RPMI8226 (cell line): ENCODE results near the gene ITPKB.

Experiments used
- DNase-seq: peaks from one replicate; pipeline ENCODE4 v3.0.0-alpha.2; 2015

The ITPKB gene

DNA sequence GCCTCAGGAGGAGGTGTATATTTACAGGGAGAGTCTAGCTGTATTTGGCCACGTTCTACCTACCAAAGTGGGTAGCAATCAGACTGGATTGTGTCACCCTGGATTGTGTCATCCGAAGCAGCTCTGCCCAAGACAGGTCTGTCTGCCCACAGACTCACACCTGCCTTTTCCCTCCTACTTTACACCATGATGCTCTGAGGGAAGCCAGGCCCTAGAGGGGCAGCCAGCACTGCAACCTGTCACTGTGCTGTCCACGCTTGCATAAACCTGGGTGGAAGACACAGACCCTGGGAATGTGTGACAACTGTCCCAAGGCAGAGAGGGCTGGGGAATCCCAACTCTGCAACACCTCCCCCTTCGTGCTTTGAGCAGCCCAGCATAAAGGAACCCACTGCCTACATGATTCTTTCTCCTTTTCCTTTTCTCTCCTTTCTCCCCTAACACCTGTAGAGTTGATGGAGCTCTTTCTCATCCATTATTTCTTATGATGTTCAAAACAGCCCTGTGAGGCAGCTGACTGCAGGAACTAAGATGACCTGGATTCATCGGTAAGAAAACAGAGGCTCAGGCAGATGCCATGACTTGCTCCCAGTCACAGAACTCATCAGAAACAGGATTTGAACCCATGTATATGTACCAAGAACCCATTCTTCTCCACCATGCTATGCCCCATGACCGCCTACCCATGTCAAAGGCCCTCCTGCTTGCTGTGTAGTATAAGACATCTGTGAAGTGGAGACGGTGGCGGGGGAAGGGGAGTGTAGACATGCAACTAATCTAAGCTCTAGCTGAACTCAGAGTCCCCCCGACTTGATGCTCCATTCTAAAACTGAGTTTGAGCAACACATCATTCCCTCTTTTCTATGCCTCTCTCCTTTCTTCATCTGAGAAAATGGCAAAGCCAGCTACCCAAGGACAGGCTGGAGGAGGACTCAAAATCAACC lies 55.9 kb downstream of the ITPKB start:
- DNase-seq, result no peak

DNA sequence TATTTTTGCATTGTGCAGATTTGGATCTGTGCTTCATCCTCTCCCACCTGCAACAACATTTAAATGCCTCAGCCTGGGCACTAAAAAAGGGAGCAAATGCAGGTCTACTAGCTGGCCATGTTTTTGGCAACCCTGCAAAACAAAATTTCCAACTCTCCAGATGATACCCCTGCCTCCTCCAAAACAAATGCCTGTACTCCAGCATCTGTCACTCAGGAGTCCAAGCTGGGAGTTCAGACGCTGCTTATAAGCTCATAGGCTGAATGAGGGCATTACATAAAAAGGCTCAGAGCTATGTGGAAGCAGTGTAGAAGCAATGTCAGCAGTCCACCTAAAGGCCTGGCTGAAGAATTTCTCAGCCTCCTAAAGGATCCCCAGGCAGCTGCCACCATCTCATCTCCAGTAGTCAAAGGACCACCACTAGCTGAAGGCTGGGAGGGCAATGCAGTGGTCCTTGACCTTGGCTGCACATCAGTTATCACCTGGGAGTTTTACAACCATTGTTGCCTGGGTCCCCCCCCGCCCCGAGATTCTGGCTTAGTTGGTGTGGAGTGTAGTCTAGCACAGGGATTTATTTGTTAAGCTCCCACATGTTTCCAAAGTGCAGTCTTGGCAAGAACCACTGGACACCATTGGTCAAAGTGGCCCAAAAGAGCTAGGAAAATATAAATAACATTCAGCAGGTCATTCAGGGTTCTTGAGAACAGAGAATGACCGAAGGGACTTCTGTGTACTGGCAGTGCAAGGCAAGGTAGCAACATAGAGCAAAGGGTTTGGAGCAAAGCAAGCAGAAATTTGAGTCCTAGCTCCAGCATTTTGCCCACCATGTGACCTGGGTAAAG lies 57.2 kb downstream of the ITPKB start:
- no peak for DNase-seq

DNA sequence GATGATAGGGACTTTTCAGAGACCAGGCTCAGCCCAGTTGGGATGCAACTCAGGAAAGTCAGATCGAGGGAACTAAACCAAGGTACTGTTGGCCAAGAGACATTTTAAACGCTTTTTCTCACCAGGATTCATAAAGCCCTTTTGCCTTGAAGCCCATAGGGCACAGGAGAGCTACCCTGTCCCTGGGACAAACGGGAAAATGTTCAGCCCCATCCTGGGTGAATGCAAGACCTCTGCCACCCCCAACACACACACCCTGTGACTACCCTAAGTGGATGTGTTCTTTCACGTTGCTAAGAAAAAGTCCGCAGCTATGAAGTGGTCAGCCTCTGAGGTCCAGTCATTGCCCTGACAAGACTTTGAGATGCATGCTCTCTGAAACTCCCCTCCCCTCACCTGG lies 58.4 kb downstream of the ITPKB start:
- no peak for DNase-seq

DNA sequence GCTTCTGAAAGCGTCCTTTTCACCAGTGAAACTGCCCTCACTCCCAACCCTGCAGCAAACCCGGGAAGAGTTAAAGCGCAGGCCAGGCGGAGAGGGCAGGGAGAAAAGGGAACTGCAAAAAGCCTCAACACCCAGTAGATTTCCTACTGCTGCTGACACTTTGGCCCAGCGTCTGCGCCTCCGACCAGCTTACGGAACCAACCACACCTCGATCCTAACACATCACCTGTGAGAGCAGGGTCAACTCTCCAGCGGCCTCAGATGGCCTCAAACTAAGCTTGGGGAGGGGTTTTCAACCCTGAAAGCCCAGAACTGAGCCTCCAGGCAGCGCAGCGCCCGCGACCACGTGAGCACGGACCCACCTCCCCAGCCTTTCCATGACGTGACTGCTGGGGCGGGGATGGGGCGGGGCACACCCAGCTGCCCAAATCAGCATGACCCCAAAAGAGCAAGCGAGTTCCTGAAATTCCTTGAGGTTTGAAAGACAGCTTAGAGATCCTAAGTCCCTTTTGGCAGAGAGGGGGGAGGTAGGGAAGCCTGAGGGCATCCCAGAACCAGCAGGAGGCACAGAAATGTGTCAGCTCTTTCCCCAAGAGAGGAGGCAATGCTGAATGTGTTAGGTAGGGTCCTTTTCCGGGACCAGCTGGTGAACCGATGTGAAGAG lies 59.1 kb downstream of the ITPKB start:
- DNase-seq, result peak; percentile 80

DNA sequence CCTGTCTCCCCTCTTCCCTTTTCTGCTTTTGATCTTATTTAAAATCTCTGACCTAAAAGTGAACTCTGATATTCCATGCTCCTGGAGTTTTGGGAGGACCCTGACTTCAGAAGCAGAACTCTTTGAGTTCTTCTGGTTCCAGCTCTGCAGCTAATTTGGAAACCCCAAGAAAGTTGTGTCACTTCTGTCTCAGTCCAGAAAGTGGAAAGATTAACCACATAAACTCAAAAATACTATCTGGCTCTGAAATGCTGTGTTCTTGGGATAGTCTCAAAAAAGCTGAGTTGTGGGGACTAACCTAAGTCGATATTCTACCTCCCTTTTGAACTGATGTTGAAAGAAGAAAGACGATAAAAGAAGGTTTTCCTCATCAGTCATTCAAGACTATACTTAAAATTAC lies 59.8 kb downstream of the ITPKB start:
- no peak for DNase-seq

DNA sequence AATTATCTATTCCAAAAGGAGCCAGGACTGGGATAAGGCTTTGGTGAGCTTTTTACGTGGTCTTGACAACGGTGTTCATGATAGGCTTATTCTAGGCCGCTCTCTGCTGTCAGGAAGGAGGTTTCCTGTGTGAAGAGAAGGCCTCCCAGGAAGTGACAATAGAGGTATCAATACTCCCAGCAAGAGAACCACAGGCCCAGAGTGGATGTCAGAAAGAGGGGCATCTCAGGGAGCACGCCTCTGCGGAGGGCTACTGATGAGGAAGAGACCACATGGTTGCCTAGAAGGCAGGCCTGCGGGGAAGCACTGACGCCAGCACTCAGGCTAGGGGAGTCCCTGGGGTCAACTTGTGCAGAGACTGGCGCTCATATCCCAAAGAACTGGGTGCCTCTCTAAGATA lies 60.4 kb downstream of the ITPKB start:
- no peak for DNase-seq

DNA sequence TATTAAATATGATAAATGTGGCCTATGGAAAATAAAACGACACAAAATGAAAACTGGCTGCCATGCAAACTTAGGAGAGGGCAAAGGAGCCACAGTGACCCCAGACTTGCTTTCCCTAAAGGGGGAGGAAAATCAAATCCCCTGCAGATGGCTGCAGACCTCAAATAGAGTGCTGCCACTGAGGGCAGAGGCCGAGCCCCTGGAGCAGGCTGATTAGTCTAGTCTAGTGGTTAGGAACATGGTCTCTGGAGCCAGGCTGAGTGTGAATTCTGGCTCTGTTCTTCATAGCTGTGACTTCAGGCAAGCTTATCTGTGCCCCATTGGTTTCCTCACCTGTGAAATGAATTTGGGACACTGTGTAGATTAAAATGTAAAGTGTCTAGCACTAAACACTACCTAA lies 60.8 kb downstream of the ITPKB start:
- DNase-seq, result no peak

DNA sequence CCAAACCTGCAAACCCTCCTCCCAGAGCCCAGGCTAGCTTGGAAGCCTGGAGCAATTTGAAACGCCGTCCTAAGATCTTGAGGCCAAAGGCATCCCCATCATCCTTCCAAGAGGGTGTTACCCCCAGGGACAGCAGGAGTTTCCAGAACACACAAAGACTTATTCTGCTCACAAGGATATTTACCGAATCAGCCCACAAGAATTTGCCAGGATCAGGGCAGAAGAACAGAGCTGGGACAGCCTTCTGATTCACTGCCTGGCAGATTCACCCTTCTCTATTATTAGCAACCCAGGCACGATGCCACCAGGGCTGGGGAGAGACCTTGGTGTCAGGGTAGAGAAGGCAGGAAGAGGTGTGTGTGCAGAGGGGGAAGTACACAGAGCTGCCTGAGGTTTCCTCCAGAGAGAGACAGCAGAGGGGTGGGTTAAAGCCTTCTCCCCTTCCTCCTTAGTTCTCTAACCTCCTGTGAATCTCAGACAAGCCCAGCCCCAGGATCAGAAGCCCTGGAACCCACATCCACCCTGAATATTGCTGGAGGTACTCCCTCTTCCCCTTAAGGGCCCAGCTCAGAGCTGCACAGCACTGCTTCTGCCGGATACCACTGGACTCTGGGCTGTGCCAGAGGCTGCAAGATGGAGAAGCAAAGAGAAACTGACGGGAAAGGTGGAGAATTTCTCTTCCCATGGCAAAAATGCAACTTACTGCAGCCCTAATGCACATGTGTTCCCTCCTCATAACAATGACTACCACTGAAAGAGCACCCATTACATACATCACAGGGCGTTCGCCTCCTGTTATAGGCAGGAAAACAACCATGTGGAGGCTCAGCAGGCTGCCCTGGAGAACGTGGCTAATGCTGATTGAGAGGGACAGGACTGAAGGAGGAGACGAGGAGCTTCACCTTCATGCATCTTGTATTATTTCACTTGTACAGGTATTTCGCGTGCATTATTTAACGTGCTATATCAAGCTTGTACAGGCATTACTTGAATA lies 61.8 kb downstream of the ITPKB start:
- peak; percentile 90 for DNase-seq

DNA sequence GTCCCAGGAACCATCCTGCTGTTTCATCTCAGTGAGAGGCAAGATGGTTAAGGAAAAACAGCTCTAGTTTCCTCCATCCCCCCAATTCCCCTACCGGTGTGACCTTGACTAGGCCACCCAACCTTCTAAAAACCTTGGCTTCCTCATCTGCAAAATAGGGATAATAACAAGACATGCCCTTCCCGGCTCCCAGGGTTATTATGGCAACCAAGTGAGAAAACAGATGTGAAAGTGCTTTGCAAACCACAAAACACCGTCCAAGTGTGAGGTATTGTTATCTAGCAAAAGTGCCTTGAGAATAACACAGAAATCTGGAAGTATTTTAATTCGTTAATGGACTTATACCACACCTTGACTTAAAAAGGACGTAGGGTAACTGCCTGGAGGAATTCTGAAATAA lies 62.7 kb downstream of the ITPKB start:
- peak; percentile 49 for DNase-seq

DNA sequence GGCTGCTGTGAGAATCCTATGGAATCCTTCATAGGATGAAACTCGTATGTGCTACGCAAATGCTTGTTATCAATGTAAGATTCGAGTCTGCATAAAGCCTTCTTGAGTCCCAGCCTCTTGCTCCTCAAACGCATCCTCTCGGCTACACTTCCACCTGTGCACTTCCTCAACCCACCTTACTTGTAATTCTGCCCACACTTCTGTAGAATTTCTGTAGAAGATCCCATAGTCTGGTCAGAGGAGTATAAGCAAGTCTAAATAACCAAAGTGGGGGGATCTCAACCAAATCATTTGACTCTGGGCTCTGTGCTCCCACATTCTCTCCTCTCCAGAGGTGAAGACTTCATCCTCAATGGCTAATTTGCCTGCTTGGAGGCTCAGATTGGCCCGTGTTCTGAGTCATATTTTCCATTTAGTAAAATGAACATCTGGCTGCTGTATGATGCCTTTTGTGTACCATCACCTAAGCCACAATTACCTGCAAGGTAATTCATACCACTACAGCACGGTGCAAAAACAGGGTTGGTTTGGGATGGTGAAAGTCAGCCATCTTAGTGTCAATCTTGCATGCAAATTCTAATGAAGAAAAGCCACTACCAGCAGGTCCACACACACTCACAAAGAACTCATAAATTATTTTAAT lies 63.2 kb downstream of the ITPKB start:
- DNase-seq, result no peak

DNA sequence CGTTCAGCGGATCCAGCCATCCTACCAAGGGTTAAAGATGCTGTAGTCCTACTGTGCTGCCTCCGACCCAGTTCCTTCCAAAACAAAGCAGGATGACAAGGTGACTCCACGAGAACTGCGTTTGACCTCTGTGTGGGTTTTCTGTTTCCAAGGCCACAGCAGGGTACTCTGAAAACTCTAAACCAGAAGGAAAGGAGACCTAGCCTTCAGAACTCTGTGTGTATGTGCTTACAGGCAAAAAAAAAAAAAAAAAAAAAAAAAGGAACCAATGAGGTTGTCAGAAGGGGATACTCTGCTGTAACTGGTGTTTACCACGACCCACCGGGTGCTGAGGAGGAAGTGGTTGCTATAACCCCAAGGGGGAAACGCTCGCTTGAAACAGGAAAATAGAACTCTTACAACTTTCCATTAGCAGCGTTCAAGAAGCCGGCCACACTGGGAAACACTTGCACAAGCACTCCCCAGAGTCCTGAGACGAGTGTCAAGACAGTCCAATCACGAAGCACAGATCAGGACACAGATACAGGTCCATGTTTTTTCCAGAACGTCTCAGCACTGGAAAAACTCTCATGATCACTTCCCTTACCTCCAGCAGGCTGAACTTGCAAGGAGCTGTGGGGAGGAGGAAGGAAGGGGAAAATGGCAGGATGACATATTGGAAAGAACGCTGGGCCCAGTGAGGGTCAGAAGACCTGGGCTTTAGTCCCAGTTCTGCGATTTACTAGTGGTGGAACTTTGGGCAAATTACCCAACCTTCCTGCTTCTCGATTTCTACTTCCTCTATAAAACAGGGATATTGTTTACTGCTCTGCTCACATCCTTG lies 64.0 kb downstream of the ITPKB start:
- DNase-seq, result no peak

DNA sequence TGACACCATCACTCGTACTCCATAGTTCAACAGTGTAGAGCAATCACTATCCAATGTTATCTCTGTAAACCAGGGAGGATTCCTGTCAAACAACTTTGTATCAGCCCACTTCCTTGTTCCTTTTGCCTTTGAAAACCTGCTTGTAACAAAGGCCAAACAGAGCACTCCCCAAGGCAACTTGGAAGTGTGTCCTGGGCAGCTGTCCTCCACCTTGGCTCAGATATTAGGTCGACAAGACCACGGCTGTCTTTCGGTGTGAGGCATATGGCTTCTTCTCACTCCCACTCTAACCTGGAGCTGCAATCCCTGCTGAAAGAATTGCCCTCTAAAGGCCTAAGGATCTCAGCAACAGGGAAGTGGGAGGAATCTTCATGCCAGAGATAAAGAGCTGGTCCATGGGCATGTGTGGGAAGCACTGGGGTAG lies 66.7 kb downstream of the ITPKB start:
- DNase-seq, result no peak

DNA sequence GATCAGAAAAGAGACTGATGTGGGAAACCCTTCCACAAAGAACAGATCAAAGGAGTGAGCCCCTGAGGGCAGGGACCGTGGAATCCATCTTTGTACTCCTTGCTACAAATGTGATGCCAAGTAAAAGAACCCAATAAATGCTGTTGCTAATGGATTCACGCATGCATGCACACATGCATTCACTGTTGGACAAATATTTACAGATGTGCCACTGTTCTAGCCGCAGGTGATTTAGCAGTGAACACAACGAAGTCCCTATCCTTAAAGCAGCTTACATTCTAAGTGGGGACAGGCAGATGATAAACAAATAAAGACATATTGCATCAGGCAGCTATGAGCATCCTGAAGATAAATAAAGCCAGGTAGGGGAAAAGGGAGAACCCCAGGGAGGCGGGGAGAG lies 67.8 kb downstream of the ITPKB start:
- DNase-seq, result no peak

DNA sequence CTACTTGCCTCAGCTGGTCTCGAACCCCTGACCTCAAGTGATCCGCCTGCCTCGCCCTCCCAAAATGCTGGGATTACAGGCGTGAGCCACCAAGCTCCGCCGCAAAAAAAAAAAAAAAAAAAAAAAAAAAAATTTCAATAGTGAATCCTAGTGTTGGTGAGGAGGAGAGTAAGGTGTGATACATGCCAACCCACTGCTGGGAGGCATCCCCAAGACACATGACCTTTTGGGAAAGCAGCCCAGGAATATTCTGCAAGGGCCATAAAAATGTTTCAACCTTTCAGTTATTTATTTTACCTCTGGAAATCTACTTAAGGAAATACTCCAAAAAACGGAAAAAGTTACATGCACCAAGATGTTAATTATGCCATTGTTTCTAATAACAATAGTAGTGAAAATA lies 69.0 kb downstream of the ITPKB start:
- DNase-seq, result no peak

DNA sequence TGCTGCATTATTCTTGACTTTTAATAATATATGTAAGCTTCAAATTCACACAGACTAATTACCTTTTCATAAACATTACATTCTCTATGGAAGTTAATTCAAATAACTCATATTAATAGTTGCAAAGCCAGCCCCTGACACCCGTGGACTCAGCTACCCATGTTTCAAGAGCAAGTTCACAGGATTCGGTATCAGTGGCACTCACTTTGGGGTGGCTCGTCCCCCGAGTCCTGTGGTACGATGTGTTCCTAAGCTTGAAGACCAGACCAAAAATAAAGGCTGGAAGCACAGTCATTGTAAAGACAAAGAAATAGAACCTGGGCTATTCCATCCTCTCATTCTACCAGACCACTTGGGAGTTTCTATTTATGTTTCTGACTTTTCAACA lies 70.9 kb downstream of the ITPKB start:
- DNase-seq, result no peak

DNA sequence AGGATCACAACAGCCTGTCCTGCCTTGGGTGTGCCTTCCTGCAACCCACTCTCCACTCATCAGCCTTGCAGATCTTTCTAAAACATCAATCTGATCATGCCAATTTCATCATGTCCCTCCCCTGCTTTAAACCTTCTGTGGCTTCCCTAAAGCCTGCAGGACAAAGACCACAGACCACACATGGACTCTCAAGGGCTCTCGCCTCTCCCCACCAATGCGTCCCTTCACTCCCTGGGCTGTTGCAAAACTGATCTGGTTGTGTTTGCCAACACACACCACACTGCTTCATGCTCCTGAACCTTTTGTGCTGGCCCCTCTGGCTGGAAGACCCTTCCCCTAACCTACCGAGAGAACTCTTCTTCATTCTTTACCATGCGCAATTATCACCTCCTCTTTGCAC lies 72.4 kb downstream of the ITPKB start:
- no peak for DNase-seq

DNA sequence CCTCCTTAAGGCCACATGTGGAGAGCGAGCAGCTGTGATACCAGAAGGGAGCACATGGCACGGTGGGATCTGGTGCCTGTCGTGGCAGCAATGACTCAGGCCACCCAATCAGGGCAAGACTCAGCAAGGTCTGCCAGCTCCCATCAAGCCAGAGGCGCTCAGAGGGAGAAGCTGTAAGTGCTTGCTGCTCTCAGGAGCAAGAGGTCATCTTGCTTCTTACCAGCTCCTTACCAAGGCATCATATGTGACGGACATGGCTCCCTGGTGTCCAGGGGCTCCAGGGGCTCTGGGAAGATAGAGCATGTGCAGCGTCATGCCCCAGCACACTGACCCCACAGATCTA lies 72.9 kb downstream of the ITPKB start:
- DNase-seq, result no peak

DNA sequence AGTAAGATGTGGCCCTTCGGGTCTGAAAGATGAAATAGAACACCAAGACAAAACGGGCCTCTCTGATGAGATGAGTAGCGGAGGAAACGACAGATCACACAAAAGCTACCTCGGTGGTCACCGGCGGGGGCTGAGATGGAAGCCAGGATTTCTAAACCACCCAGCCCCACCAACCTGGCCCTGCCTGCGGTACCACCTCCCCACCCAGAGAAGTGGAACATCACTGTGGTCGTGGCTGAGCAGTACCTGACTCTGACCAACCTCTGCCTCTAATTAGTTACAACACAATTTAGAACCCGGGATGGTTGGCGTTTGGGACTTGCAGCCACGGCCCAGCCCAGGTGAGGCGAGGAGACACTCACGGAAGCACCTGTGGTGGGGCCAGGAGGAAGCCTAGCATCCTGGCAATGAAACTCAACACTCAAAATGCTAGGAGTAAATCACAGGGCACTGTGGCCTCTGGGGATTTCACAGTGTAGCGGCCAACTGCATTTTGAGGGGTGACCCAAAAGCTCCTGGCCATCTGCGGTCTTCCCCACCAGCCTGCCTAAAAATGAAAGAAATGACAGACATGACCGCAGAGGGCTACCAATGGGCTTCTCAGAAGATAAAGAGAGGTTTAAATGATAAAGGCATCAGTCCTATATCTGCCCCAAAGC lies 73.4 kb downstream of the ITPKB start:
- DNase-seq, result no peak

DNA sequence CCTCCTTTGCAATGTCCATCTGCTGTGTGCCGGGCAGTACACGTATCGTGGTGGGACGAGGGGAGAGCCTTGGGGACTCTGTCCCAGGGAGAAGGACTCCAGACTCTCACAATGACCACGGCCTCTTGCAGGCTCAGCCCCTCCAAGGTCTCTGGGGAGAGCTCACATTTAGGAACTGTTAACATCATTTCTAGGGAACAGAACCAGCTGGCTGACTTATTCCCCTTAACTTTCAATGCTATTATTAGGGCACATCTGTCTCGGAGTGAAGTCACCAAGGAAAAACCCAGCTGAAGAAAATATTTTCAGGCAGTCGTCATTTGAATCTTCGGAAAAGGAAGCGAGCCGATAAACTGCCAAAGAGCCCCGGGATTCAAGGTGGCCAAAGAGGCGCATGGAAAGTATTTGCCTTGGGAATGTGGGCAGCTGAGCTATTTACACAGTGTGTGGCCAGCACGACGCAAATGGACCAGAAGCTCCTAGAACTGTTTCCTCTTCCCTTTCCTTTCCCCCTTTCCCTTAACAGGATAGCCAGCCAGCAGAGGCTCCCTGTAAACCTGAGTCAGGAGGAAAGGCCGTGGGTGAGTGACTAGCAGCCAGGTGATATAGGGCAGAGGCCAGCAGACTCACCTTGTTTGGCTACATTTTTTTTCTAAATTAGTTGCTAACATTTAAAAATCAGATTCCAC lies 74.5 kb downstream of the ITPKB start:
- DNase-seq, result no peak

DNA sequence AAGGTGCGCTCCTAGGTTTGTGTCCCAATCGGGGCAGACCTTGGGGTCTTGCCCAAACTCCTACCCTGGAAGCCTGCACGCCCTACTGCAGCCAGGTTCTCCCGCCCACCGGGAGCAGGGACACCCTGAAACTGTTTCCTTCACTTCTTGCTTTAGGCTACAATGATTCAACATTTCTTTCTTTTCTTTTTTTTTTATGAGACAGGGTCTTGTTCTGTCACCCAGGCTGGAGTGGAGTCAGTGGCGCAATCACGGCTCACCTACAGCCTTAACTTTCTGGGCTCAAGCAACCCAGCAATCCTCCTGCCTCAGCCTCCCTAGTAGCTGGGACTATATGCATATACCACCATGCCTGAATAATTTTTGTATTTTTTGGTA lies 75.8 kb downstream of the ITPKB start:
- DNase-seq, result no peak
